RPMI8226 (cell line): ENCODE results near the gene FAM210B.
"Not testable (repeated sequence)": the region's sequence is repeated elsewhere in the genome, so short reads cannot be mapped to it uniquely, and the experiment has no call there.

Source experiments
- DNase-seq: peaks from one replicate; pipeline ENCODE4 v3.0.0-alpha.2; 2015

Gene FAM210B, protein sequence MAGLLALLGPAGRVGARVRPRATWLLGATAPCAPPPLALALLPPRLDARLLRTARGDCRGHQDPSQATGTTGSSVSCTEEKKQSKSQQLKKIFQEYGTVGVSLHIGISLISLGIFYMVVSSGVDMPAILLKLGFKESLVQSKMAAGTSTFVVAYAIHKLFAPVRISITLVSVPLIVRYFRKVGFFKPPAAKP

GRCh38 chr20:56358600-56359211, at the start of gene FAM210B:
Gene FAM210B (plus strand): TSS chr20:56358974. CDS start chr20:56359006, 32 bp downstream.
- peak; percentile 90 for DNase-seq

DNA sequence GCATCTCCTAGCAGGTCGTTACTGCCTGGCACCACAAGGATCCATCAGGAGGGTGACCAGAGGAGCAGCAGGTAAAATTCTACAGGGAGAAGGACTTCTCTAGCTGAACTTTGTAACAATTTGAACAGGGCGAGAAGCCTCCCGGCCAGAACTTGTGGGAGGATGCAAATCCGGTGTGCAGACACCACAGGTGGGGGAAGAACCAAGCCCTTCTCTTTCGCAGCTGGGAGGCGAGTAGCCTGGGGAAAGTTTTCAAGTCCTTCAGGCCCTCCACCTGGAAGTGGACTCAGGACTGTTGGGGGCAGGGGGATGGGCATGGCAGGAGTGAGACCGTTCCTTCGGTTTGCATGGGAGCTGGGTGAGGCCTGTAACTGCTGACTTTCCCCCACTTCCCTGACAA, 42.7 kb upstream of the FAM210B start:
- DNase-seq = no peak

- DNase-seq = no peak
Observed at GRCh38 chr20:56316483-56316882, 42.3 kb upstream of the FAM210B start.

DNA sequence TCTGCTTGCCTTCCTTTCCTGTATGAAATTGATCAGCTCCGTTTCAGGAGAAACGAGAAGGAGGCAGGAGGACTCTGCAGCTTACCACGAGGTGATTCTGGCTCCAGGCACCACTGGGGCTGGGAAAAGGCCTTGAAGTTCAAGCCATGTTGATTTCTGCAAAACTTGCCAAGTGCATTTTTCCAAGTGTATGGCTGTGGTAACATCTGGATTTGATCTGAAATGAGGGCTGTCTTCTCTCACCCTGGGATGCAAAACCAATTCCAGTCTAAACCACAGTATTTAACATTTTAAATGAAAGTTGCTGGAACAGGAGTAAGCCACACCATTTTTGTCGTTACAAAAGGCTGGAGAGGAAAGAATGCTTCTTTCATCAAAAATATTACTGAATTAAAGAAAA, 36.1 kb upstream of the FAM210B start:
- DNase-seq = no peak

- no peak for DNase-seq
Observed at GRCh38 chr20:56323206-56323605, 35.6 kb upstream of the FAM210B start.

GRCh38 chr20:56323656-56324055, 35.1 kb upstream of the FAM210B start:
- no peak for DNase-seq

- DNase-seq = no peak
Observed at GRCh38 chr20:56324806-56325205, 34.0 kb upstream of the FAM210B start.

- peak; percentile 47 for DNase-seq
Observed at GRCh38 chr20:56328861-56329260, 29.9 kb upstream of the FAM210B start.

GRCh38 chr20:56336709-56337108, 22.1 kb upstream of the FAM210B start:
- DNase-seq = not testable (repeated sequence)

DNA sequence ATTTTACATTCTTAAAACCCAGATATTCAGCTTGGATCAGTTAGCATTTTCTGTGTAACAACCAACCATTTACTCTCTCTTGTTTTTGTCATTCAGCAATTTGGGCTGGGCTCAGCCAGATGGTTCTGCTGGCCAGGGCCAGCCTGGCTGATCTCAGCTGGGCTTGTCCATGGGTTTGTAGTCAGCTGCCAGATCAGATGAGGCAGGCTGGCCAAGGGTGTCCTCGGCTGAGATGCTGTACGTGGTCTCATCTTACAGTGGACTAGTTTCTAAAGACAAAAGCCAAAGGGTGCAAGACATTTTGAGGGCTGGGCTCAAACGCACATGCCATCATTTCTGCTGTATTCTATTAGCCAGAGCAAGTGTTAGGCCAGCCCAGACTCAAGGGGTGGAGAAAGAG, 16.0 kb upstream of the FAM210B start:
- no peak for DNase-seq

DNA sequence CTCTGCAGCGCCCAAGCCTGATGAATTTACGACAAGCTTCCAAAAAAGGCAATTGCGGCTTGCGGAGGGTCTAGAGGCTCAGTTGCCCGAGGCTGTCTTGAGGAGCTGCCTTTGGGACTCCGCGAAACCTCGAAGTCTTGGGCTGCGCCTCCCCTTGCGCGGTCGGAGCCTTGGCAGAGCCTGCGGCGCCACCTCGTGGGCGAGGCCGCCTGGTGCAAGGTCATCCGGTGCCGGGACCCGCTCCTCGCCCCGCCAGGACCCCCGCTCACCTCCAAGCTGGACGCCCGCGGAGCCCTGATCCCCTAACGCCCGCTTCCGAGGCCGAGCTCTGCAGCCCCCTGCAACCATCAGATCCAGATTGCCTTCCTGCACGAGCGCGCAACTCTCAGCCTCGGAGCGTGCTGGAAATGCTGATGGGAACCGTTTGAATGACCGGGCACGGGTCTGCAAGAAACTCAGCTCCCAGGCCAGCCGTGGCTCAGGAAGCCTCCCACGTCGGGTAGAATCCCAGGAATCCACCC, 14.9 kb upstream of the FAM210B start:
- peak; percentile 63 for DNase-seq

- no peak for DNase-seq
Observed at GRCh38 chr20:56345911-56346310, 12.9 kb upstream of the FAM210B start.

DNA sequence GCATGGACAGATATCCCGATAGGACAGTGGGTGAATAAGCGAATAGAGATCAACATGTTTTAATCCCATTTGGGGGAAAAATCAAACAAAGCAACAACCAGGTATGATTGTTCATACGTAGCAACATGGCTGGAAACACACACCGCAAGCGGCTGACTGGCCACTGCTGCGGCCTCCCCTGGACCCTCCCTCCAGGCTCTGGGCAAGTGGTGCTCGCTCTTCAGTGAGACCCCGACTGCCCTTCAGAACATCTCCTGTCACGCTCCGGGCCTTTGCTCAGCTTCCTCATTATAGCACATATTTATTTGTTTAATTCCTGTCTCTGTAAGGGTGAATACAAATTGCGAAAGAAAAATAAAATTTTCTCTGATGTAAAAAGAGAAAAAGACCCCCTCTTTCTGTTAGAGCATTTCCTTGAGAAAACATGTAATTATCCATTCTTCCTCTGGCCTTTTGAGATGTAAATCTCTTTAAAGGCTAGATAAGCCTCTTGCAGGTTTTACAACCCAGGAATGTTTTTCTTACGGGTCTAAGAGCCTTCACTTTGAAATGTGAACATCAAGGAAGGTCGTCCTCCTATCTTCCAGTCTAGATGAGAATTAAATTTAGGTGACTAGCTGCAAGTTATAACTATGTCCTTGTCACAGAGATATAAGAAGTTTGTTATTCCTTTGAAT, 11.0 kb upstream of the FAM210B start:
- DNase-seq = no peak

- no peak for DNase-seq
Observed at GRCh38 chr20:56348305-56348693, 10.5 kb upstream of the FAM210B start.

GRCh38 chr20:56348746-56349145, 10.0 kb upstream of the FAM210B start:
- no peak for DNase-seq

GRCh38 chr20:56350842-56351241, 7.9 kb upstream of the FAM210B start:
- no peak for DNase-seq

DNA sequence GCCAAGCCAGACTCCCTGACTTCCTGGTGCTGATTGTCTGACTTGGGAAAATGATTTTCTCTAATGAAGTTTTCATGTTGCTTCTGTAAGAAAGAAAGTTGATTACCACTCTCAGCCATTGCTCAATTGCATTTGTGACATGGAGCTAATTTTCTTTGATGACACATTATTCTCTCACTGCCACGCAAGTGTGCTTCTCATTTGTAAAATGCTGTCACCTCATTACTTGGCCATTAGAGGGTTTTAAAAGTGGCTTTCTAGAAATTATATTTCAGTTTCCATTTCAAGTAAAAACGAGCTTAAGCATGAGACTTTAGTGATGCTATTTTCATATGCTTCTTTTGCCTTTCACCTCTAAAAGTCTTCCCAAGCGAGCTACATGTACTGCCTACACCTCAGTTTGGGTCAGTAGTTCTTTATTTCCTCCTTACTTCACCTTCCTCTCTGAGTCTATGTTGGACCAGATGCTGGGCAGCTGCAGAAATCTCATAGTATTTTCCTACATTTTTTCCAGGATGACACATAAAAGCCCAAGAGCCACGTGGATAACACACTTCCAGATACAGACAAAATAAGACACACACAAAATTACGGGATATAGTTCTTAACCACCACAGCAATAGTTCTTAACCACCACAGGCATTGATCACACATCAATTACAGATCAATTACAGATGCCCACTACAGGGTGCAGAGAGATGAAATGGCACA, 6.3 kb upstream of the FAM210B start:
- DNase-seq = no peak

- no peak for DNase-seq
Observed at GRCh38 chr20:56353356-56353755, 5.4 kb upstream of the FAM210B start.

- no peak for DNase-seq
Observed at GRCh38 chr20:56358070-56358469, 704 bp upstream of the FAM210B start.

GRCh38 chr20:56359212-56360132, 698 bp downstream of the FAM210B start:
- peak; percentile 52 for DNase-seq

GRCh38 chr20:56360133-56360907, 1.5 kb downstream of the FAM210B start:
- no peak for DNase-seq

- DNase-seq = no peak
Observed at GRCh38 chr20:56360908-56361205, 2.1 kb downstream of the FAM210B start.
